GM12873 (cell line): ENCODE results near the gene GNG3.

Experiments used
- TF ChIP-seq, protein P1 (sequence below): IDR thresholded peaks from 2 replicates; pipeline ENCODE4 v1.5.1; 2012; ENCODE audit warnings: low read depth, mild to moderate bottlenecking, moderate library complexity, low read length, control low read depth; ENCODE audit not compliant: insufficient read depth; ENCODE audit errors: missing control alignments

GNG3 gene

GRCh38 chr11:62669420-62670161, 37.9 kb upstream of the GNG3 start:
- TF ChIP-seq, protein P1, sequence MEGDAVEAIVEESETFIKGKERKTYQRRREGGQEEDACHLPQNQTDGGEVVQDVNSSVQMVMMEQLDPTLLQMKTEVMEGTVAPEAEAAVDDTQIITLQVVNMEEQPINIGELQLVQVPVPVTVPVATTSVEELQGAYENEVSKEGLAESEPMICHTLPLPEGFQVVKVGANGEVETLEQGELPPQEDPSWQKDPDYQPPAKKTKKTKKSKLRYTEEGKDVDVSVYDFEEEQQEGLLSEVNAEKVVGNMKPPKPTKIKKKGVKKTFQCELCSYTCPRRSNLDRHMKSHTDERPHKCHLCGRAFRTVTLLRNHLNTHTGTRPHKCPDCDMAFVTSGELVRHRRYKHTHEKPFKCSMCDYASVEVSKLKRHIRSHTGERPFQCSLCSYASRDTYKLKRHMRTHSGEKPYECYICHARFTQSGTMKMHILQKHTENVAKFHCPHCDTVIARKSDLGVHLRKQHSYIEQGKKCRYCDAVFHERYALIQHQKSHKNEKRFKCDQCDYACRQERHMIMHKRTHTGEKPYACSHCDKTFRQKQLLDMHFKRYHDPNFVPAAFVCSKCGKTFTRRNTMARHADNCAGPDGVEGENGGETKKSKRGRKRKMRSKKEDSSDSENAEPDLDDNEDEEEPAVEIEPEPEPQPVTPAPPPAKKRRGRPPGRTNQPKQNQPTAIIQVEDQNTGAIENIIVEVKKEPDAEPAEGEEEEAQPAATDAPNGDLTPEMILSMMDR, result no peak

DNA sequence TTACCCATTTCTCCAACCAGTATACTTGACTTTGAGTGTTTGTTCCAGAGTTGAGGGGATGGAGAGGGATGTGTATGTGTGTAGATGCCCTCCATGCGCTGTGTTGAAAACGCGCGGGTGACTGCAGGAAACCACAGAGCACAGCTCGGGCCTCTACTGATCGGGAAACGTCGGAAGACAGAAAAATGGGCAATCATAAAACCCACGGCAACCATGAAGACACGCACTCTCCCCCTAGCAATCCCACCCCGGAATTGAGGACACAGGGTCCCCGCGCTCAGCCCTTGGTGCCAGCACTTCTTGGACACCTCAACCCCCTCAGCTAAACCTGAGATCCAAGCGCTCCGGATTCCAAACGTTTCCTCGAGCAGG, 36.3 kb upstream of the GNG3 start:
- TF ChIP-seq, protein P1, result no peak

- TF ChIP-seq, protein P1, result no peak
Measured at GRCh38 chr11:62671608-62672389, 35.7 kb upstream of the GNG3 start, which contains the start of the genes LBHD1 and UQCC3. TSS of gene LBHD1 (minus strand) at chr11:62672267. CDS start at chr11:62670031, 2,236 bp downstream. TSS of gene UQCC3 (plus strand) at chr11:62671673. CDS start at chr11:62671746, 73 bp downstream.

- TF ChIP-seq, protein P1, result no peak
Measured at GRCh38 chr11:62673196-62673525, 34.3 kb upstream of the GNG3 start.

- TF ChIP-seq, protein P1, result no peak
Measured at GRCh38 chr11:62676698-62677097, 30.8 kb upstream of the GNG3 start.

- TF ChIP-seq, protein P1, result no peak
Measured at GRCh38 chr11:62677156-62677555, 30.3 kb upstream of the GNG3 start.

- TF ChIP-seq, protein P1, result no peak
Measured at GRCh38 chr11:62677714-62678113, 29.8 kb upstream of the GNG3 start.
